ENCODE measurements around the gene PRKN.

The PRKN gene

GRCh38 chr6:161667957-161668356 lies 1059.6 kb downstream of the PRKN start:
- no peak overlapping the region for H3K27ac ChIP-seq (ENCODE audit: insufficient read depth, low read depth, low read length, poor library complexity, severe bottlenecking)
- no peaks in the 10 kb centered on the region for H3K27me3 ChIP-seq (ENCODE audit: control insufficient read depth, insufficient read depth, low read length, poor library complexity, severe bottlenecking)
- H3K4me3 ChIP-seq (ENCODE audit: insufficient read depth, low read depth, low read length) = no peak overlapping the region
- no peaks in the 10 kb centered on the region for H3K9me3 ChIP-seq (ENCODE audit: control insufficient read depth, low read length)
- H3K36me3 ChIP-seq (ENCODE audit: control insufficient read depth, insufficient read depth, low read length) = no peaks in the 10 kb centered on the region
- H3K4me1 ChIP-seq (ENCODE audit: control insufficient read depth, insufficient read depth, low read length) = no peaks in the 10 kb centered on the region
- WGBS, 2 experiments = no CpG with 5 or more reads among the region's 1 CpG

- Histone ChIP-seq H3K9me3 (ENCODE audit: control insufficient read depth, low read length) (no peaks in the 10 kb centered on the region), H3K4me1 (ENCODE audit: control insufficient read depth, insufficient read depth, low read length) (no peaks in the 10 kb centered on the region), H3K36me3 (ENCODE audit: control insufficient read depth, insufficient read depth, low read length) (no peaks in the 10 kb centered on the region), H3K27me3 (ENCODE audit: control insufficient read depth, insufficient read depth, low read length, poor library complexity, severe bottlenecking) (no peaks in the 10 kb centered on the region), H3K27ac (ENCODE audit: insufficient read depth, low read depth, low read length, poor library complexity, severe bottlenecking) (no peak overlapping the region), H3K4me3 (ENCODE audit: insufficient read depth, low read depth, low read length) (no peak overlapping the region)
- WGBS, 2 experiments = 94 to 96% methylated on average over 8 of the region's 8 CpGs
Observed at GRCh38 chr6:161663682-161664081, 1063.9 kb downstream of the PRKN start.

DNA sequence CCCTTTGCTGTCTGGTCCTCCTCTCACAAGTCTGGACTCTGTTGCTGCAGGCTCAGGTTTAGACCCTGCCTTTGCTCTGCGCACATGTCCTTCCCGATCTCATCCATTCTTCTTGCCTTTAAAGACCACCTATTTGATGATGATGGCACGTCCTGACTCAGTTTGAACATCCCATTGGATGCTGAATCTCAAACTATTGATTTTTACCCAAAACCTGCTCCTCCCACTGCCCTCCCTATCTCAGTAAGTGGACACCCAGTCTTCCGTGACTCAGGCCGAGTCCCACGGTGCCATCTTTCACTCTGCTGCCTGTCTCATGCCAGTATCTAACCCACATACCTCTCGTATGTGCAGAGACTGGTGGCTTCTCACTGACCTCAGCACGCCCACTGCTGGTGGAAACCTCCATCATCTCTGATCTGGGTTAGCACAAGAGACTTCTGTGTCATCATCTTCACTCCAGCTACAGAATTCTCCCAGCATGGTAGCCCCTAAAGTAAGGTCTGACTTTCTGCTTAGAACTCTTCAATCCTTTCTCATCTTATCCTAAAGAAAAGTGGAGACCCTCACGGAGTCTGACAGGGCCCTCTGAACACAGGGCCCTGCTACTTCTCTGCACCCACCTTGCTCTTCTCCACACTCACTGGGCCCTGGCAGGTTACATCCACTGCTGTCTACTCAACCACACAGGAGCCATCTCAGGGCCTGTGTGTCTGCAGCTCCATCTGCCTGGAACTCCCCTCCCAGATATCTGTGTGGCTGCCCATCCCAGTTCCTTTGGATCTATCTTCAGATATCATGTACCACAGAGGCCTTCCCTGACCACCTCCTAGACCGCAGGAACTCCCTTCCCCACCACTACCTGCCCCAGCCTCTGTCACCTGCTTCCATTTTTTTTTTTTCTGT lies 1066.6 kb downstream of the PRKN start:
- H3K27me3 ChIP-seq (ENCODE audit: control insufficient read depth, insufficient read depth, low read length, poor library complexity, severe bottlenecking) = no peaks in the 10 kb centered on the region
- no peaks in the 10 kb centered on the region for H3K9me3 ChIP-seq (ENCODE audit: control insufficient read depth, low read length)
- H3K27ac ChIP-seq (ENCODE audit: insufficient read depth, low read depth, low read length, poor library complexity, severe bottlenecking) = no peak overlapping the region
- H3K4me1 ChIP-seq (ENCODE audit: control insufficient read depth, insufficient read depth, low read length) = no peaks in the 10 kb centered on the region
- H3K36me3 ChIP-seq (ENCODE audit: control insufficient read depth, insufficient read depth, low read length) = no peaks in the 10 kb centered on the region
- H3K4me3 ChIP-seq (ENCODE audit: insufficient read depth, low read depth, low read length) = no peak overlapping the region
- 92 to 93% methylated on average over 10 of the region's 10 CpGs for WGBS, 2 experiments

DNA sequence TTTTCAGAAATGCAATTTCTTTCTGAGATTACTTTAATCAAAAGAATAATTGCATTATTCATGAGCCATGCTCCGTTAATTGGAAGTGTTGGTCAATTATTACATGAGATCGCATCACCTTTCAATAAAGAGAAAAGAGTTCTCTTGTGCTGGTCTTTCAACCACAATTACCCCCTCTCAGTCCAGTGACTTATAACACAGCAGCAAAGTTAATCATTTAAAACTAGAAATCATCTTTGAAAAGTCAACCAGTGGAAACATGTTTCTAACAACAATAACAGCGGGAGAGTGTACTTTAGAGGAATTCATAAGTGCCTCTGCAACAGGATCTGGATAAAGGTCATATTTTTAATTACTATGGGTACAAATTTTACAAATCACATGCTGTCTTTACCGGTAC lies 1069.4 kb downstream of the PRKN start:
- H3K4me1 ChIP-seq (ENCODE audit: control insufficient read depth, insufficient read depth, low read length) = no peaks in the 10 kb centered on the region
- H3K9me3 ChIP-seq (ENCODE audit: control insufficient read depth, low read length) = no peaks in the 10 kb centered on the region
- WGBS, 2 experiments = 96 to 98% methylated on average over 3 to 4 of the region's 4 CpGs
- H3K4me3 ChIP-seq (ENCODE audit: insufficient read depth, low read depth, low read length) = no peak overlapping the region
- no peaks in the 10 kb centered on the region for H3K27me3 ChIP-seq (ENCODE audit: control insufficient read depth, insufficient read depth, low read length, poor library complexity, severe bottlenecking)
- H3K27ac ChIP-seq (ENCODE audit: insufficient read depth, low read depth, low read length, poor library complexity, severe bottlenecking) = no peak overlapping the region
- H3K36me3 ChIP-seq (ENCODE audit: control insufficient read depth, insufficient read depth, low read length) = no peaks in the 10 kb centered on the region

DNA sequence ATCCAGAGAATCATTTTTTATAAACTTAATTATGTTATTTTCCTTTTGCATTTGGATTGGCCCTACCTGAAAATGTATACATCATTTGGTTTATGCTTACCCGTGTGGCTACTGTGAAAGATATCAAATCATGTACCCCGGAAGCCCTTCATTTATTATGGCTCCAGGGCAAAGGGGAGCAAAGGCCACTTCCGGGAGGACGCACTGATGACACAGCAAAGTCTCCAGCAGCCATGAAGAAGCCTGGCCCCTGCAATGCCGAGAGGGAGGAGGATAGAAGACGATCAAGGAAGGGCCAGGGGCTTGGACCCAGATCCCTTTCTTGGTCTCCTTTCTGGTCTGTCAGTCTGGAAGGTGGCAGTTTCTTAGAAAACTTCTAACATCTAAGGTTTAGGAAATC lies 1073.4 kb downstream of the PRKN start:
- no peaks in the 10 kb centered on the region for H3K36me3 ChIP-seq (ENCODE audit: control insufficient read depth, insufficient read depth, low read length)
- H3K4me3 ChIP-seq (ENCODE audit: insufficient read depth, low read depth, low read length) = no peak overlapping the region
- no peak overlapping the region for H3K27ac ChIP-seq (ENCODE audit: insufficient read depth, low read depth, low read length, poor library complexity, severe bottlenecking)
- H3K9me3 ChIP-seq (ENCODE audit: control insufficient read depth, low read length) = no peaks in the 10 kb centered on the region
- H3K27me3 ChIP-seq (ENCODE audit: control insufficient read depth, insufficient read depth, low read length, poor library complexity, severe bottlenecking) = no peaks in the 10 kb centered on the region
- WGBS, 2 experiments = 84 to 91% methylated on average over 6 of the region's 6 CpGs
- H3K4me1 ChIP-seq (ENCODE audit: control insufficient read depth, insufficient read depth, low read length) = no peaks in the 10 kb centered on the region

GRCh38 chr6:161651949-161652348 lies 1075.6 kb downstream of the PRKN start:
- 91 to 92% methylated on average over 1 of the region's 1 CpG for WGBS, 2 experiments
- H3K27ac ChIP-seq (ENCODE audit: insufficient read depth, low read depth, low read length, poor library complexity, severe bottlenecking) = no peak overlapping the region
- H3K9me3 ChIP-seq (ENCODE audit: control insufficient read depth, low read length) = no peaks in the 10 kb centered on the region

DNA sequence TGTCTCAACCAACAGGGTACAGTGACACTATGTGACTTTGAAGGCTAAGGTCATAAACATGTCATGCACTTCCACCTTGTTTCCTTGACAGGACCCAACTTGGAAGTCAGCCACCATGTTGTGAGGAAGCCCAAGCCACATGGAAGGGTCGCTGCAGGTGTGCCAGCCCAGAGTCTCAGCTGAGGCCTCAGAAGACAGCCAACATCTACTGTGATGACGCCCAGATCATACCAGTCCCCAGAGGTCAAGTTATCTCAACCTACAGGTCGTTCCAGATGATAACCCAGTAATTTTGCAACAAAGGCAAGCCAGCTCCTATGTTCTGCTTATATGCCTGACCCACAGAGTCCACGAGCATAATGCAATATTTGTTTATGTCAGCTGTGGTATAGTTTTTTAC lies 1077.7 kb downstream of the PRKN start:
- Histone ChIP-seq H3K4me3 (ENCODE audit: insufficient read depth, low read depth, low read length) (no peak overlapping the region), H3K27ac (ENCODE audit: insufficient read depth, low read depth, low read length, poor library complexity, severe bottlenecking) (no peak overlapping the region), H3K27me3 (ENCODE audit: control insufficient read depth, insufficient read depth, low read length, poor library complexity, severe bottlenecking) (no peaks in the 10 kb centered on the region), H3K4me1 (ENCODE audit: control insufficient read depth, insufficient read depth, low read length) (no peaks in the 10 kb centered on the region), H3K9me3 (ENCODE audit: control insufficient read depth, low read length) (no peaks in the 10 kb centered on the region), H3K36me3 (ENCODE audit: control insufficient read depth, insufficient read depth, low read length) (no peaks in the 10 kb centered on the region)
- WGBS, 2 experiments = 86 to 95% methylated on average over 4 of the region's 4 CpGs

More at GRCh38 chr6:161651949-161652348, 1075.6 kb downstream of the PRKN start:
- H3K4me1 ChIP-seq (ENCODE audit: control insufficient read depth, insufficient read depth, low read length) = no peaks in the 10 kb centered on the region
- no peaks in the 10 kb centered on the region for H3K27me3 ChIP-seq (ENCODE audit: control insufficient read depth, insufficient read depth, low read length, poor library complexity, severe bottlenecking)
- H3K4me3 ChIP-seq (ENCODE audit: insufficient read depth, low read depth, low read length) = no peak overlapping the region
- H3K36me3 ChIP-seq (ENCODE audit: control insufficient read depth, insufficient read depth, low read length) = no peaks in the 10 kb centered on the region

DNA sequence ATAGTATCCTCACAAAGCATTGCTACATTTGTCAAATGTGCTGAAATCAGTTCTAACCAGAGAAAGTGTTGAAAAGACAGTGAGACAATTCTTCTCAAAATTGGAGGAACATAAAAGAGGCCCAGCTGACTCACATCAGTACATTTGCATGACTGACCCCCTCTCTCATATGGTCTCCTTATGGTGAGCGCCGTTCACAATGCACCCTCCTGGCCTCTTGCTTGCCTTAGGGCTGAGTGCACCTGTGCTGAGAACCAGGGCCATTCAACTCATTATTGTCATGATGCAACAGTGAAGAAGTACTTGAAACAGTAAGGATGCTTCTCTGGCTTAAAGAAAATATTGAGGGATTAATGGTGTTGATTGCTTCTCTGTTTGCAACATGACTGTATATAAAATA lies 1078.5 kb downstream of the PRKN start:
- H3K27me3 ChIP-seq (ENCODE audit: control insufficient read depth, insufficient read depth, low read length, poor library complexity, severe bottlenecking) = no peaks in the 10 kb centered on the region
- no peak overlapping the region for H3K4me3 ChIP-seq (ENCODE audit: insufficient read depth, low read depth, low read length)
- no peaks in the 10 kb centered on the region for H3K4me1 ChIP-seq (ENCODE audit: control insufficient read depth, insufficient read depth, low read length)
- 77 to 83% methylated on average over 2 of the region's 2 CpGs for WGBS, 2 experiments
- no peak overlapping the region for H3K27ac ChIP-seq (ENCODE audit: insufficient read depth, low read depth, low read length, poor library complexity, severe bottlenecking)
- H3K9me3 ChIP-seq (ENCODE audit: control insufficient read depth, low read length) = no peaks in the 10 kb centered on the region
- H3K36me3 ChIP-seq (ENCODE audit: control insufficient read depth, insufficient read depth, low read length) = no peaks in the 10 kb centered on the region

DNA sequence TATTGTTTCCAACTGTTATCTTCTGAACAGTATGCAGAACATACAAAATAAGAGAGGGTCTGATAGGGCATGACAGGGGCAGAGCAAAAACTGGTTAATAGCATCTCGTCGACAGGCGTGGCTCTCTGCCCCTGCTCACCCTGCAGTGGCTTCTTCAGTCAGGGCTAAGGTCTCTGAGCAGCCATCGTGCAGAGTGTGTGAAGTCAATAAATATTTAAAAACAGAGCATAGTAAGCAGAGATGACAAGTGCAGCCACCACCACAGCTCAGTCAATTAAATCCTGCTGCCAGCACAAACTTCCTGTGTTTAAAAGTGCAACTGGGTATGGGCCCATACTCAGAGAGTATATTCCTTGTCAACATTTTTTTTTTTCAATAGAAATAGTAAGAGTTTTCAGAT lies 1080.3 kb downstream of the PRKN start:
- Histone ChIP-seq H3K27ac (ENCODE audit: insufficient read depth, low read depth, low read length, poor library complexity, severe bottlenecking) (no peak overlapping the region), H3K27me3 (ENCODE audit: control insufficient read depth, insufficient read depth, low read length, poor library complexity, severe bottlenecking) (no peaks in the 10 kb centered on the region), H3K4me3 (ENCODE audit: insufficient read depth, low read depth, low read length) (no peak overlapping the region), H3K9me3 (ENCODE audit: control insufficient read depth, low read length) (no peaks in the 10 kb centered on the region), H3K4me1 (ENCODE audit: control insufficient read depth, insufficient read depth, low read length) (no peaks in the 10 kb centered on the region), H3K36me3 (ENCODE audit: control insufficient read depth, insufficient read depth, low read length) (no peaks in the 10 kb centered on the region)
- 94 to 97% methylated on average over 4 of the region's 4 CpGs for WGBS, 2 experiments

- Histone ChIP-seq H3K9me3 (ENCODE audit: control insufficient read depth, low read length) (no peaks in the 10 kb centered on the region), H3K4me3 (ENCODE audit: insufficient read depth, low read depth, low read length) (no peak overlapping the region), H3K27me3 (ENCODE audit: control insufficient read depth, insufficient read depth, low read length, poor library complexity, severe bottlenecking) (no peaks in the 10 kb centered on the region), H3K27ac (ENCODE audit: insufficient read depth, low read depth, low read length, poor library complexity, severe bottlenecking) (no peak overlapping the region), H3K36me3 (ENCODE audit: control insufficient read depth, insufficient read depth, low read length) (no peaks in the 10 kb centered on the region), H3K4me1 (ENCODE audit: control insufficient read depth, insufficient read depth, low read length) (peaks cover 5% of the 10 kb centered on the region)
- WGBS, 2 experiments = 71 to 74% methylated on average over 7 of the region's 7 CpGs
Observed at GRCh38 chr6:161644521-161644920, 1083.0 kb downstream of the PRKN start.
